ENCODE data around the gene BICRA.

GRCh38 chr19:47619763-47620162 lies 10.8 kb downstream of the BICRA start:
- TF ChIP-seq, protein P1, sequence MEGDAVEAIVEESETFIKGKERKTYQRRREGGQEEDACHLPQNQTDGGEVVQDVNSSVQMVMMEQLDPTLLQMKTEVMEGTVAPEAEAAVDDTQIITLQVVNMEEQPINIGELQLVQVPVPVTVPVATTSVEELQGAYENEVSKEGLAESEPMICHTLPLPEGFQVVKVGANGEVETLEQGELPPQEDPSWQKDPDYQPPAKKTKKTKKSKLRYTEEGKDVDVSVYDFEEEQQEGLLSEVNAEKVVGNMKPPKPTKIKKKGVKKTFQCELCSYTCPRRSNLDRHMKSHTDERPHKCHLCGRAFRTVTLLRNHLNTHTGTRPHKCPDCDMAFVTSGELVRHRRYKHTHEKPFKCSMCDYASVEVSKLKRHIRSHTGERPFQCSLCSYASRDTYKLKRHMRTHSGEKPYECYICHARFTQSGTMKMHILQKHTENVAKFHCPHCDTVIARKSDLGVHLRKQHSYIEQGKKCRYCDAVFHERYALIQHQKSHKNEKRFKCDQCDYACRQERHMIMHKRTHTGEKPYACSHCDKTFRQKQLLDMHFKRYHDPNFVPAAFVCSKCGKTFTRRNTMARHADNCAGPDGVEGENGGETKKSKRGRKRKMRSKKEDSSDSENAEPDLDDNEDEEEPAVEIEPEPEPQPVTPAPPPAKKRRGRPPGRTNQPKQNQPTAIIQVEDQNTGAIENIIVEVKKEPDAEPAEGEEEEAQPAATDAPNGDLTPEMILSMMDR (IDR thresholded peaks at IDR 0.05 in 4 of 5, conservative IDR thresholded peaks at IDR 0.05 in 1 of 5): no peak
- TF ChIP-seq POLR2A (IDR thresholded peaks at IDR 0.05): no peak

Measured in gastrocnemius medialis (tissue), 4 donors.